Kidney epithelial cell (primary cell): Measurements from ENCODE around the gene ATP8A2. TPM values are rescaled to one million over a fixed set of nuclear protein-coding genes. Genes with fewer than 3 reads are reported as not detected.
"Not testable (repeated sequence)": the region's sequence is repeated elsewhere in the genome, so short reads cannot be mapped to it uniquely, and the experiment has no call there.

Source experiments
- DNase-seq: peaks from one replicate; pipeline ENCODE4 v3.0.0-alpha.2; 2010; ENCODE audit warnings: low read depth
- H3K27me3 ChIP-seq: 2 replicates; pipeline ENCODE4 v1.6.0; 2011; ENCODE audit warnings: low read length; ENCODE audit not compliant: control insufficient read depth, insufficient read depth
- H3K36me3 ChIP-seq: 2 replicates; pipeline ENCODE4 v1.5.1; 2011; ENCODE audit warnings: low read length; ENCODE audit not compliant: control insufficient read depth, insufficient read depth
- H3K4me3 ChIP-seq: 2 replicates; pipeline ENCODE4 v1.5.1; 2011; ENCODE audit warnings: low read depth, mild to moderate bottlenecking, control low read depth, low read length
- CTCF ChIP-seq: IDR thresholded peaks from 2 replicates; pipeline ENCODE4 v1.5.1; 2011; ENCODE audit warnings: mild to moderate bottlenecking, moderate library complexity, low read length, control low read depth, inconsistent platforms; ENCODE audit not compliant: insufficient read depth, poor library complexity, severe bottlenecking
- total RNA-seq: library from RNA; depleted of rRNA; stranded (reverse); fragments of >200 nt; gene quantifications from 2 replicates; pipeline ENCODE4 v1.2.3, GENCODE V29; 2015

The ATP8A2 gene
- total RNA-seq, 1 donor from 2014 or later, result 3.8 TPM

DNA sequence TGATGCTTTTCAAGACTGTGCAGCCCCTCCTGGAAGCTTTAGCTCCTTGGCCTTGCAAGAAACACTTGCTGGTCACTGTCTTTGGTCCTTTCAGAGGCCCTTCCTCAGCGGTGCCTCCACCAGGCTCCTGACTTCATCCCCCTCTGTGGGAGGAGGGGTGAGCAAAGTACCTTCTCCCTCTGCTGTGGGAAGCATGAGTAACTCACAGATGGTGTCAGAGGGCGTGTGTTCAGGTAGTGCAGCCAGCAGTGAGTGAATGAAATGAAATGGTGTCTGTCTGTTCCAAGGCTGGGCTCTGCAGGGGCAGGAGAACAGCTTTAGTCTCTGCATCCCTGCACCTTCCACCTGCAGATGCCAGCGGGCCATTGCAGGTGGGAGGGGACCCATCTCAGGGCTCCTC, 577.1 kb downstream of the ATP8A2 start:
- H3K27me3 ChIP-seq, result no peaks in the 10 kb centered on the region
- no peak overlapping the region for H3K4me3 ChIP-seq
- H3K36me3 ChIP-seq, result no peaks in the 10 kb centered on the region
- TF ChIP-seq CTCF, result no peak
- no peak for DNase-seq

- no peak overlapping the region for H3K4me3 ChIP-seq
- no peak for TF ChIP-seq CTCF
- H3K36me3 ChIP-seq, result no peaks in the 10 kb centered on the region
- no peaks in the 10 kb centered on the region for H3K27me3 ChIP-seq
- no peak for DNase-seq
Observed at GRCh38 chr13:25951831-25952230, 580.1 kb downstream of the ATP8A2 start.

DNA sequence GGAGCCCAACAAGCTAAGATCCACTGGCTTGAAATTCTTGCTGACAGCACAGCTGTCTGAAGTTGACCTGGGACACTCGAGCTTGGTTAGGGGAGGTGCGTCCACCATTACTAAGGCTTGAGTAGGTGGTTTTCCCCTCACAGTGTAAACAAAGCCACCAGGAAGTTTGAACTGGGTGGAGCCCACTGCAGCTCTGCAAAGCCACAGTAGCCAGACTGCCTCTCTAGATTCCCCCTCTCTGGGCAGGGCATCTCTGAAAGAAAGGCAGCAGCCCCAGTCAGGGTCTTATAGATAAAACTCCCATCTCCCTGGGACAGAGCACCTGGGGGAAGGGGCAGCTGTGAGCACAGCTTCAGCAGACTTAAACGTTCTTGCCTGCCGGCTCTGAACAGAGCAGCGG, 582.3 kb downstream of the ATP8A2 start:
- H3K27me3 ChIP-seq, DNase-seq, H3K36me3 ChIP-seq, H3K4me3 ChIP-seq: not testable (repeated sequence)

GRCh38 chr13:25954943-25955342, 583.2 kb downstream of the ATP8A2 start:
- H3K36me3 ChIP-seq, DNase-seq, H3K27me3 ChIP-seq, H3K4me3 ChIP-seq: not testable (repeated sequence)

GRCh38 chr13:25958986-25959385, 587.2 kb downstream of the ATP8A2 start:
- no peak for TF ChIP-seq CTCF
- Histone ChIP-seq H3K27me3 (no peaks in the 10 kb centered on the region), H3K36me3 (no peaks in the 10 kb centered on the region), H3K4me3 (no peak overlapping the region)
- no peak for DNase-seq

GRCh38 chr13:25961294-25961693, 589.5 kb downstream of the ATP8A2 start:
- H3K4me3 ChIP-seq, result no peak overlapping the region
- no peak for DNase-seq
- H3K36me3 ChIP-seq, result no peaks in the 10 kb centered on the region
- TF ChIP-seq CTCF, result no peak
- H3K27me3 ChIP-seq, result no peaks in the 10 kb centered on the region

DNA sequence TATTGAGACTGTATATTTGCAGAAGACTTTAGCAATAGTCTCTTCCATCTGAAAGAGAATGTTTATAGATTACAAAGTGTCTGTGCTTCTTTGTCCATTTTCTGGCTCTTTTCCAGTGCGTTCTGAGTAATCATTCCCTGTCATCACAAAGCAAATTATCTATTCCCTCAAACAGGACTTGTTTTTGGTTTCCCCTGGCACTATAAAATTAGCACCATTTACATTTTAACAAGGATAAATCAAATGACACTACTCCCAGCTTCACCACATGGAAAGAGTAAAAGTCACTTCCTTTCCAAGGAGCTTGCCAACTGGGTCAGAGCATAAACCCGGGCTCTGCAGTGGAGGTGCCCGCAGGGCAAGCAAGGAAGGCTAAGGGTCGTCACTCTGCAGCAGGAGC, 591.9 kb downstream of the ATP8A2 start:
- TF ChIP-seq CTCF, result no peak
- no peak overlapping the region for H3K4me3 ChIP-seq
- no peaks in the 10 kb centered on the region for H3K36me3 ChIP-seq
- DNase-seq, result no peak
- H3K27me3 ChIP-seq, result no peaks in the 10 kb centered on the region
